HG03378 (cell line): ENCODE data around the gene DENND1A.
"Not testable (repeated sequence)": the region's sequence is repeated elsewhere in the genome, so short reads cannot be mapped to it uniquely, and the experiment has no call there.

ENCODE experiments used
- ATAC-seq: cut with Tn5 transposase; IDR thresholded peaks from one replicate; pipeline ENCODE4 v1.9.1; 2021; ENCODE audit warnings: mild to moderate bottlenecking, moderate library complexity; ENCODE audit not compliant: unreplicated experiment

DENND1A gene

GRCh38 chr9:123450098-123450770 is 479.7 kb downstream of the DENND1A start:
- ATAC-seq, result no peak

- no peak for ATAC-seq
Measured at GRCh38 chr9:123447934-123448646, 481.8 kb downstream of the DENND1A start.

DNA sequence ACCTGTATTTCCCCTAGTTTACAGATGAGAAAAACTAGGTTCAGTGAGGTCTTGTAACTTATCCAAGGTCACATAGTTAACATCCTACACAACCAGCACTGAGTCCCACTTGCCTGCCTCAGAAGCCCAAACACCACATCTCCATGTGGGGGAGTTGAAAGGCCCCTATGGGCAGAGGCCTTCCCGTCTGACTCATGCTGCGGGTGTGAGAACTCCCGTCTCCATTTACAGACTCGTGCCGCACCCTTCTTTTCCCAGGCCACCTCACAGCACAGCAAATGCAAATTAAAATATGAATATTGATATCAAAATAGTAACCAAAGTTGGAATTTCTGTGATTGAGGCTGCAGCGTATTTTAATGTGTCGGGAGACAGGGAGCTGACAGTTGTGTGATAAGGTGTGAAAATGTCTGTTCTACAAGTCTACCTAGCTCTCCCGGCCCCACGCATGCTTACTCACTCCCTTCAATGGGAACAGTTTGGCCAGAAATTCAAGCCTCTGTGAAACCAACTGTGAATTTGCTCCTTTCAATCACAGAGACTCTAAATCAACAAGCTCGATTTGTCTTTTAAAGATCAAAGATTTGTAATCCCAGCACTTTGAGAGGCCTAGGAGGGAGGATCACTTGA is 483.8 kb downstream of the DENND1A start:
- ATAC-seq, result no peak

DNA sequence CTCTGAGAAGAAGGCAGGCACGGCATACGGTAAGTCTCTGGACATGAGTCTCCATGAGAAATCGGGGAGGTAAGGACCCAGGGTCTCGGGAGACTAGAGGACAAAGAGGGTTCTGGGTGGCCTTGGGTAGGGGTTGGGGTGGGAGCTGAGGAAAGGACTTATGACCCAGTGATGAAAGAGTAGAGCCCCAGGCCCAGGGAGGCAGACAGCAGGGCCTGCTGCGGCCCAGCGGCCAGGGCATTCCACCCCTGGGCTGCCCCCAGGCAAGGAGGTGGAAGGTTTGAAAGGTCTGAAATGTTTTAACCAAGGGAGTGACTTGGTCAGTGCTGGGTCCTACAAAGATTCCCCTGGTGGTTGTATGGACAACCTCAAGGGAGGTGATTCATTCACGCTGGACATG is 484.8 kb downstream of the DENND1A start:
- ATAC-seq, result no peak

GRCh38 chr9:123441769-123442168 is 488.2 kb downstream of the DENND1A start:
- no peak for ATAC-seq

DNA sequence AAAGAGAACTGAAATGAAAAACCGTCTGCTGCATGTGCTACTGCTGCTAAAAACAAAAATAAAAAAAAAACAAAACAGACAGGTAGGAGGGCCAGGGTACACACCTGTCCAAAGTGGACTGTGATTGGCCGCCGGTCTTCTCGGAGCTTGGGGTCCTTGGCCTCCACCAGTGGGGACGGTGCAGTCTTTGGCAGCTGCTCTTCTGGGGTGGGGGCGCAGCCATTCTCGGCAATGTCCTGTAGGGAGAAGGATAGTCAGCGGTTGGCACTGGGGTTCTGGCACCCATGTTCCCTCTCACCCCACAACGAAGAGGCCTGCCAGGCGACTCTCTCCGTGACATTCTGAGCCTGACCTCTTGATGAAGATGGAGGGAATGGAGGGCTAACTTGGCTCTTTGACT is 489.7 kb downstream of the DENND1A start:
- no peak for ATAC-seq

GRCh38 chr9:123438821-123439220 is 491.1 kb downstream of the DENND1A start:
- ATAC-seq, result no peak

DNA sequence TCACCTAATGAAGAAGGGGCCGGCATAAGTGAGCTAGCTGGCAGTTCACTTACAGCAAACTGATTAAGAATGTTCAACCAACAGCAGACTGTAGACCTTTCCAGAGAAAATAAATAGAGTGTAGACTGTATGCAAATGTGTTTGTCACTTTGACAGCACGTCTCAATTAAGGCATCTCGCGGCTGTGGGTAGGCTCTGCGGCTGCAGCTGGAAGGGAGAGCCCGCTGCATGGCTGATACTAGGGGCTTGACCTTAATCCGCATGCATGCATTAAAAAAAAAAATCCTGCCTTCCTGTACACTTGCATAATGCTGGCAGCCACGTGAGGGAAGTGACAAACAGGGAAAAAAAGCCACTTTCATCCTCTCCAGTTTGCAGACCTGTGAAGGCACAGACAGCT is 491.6 kb downstream of the DENND1A start:
- no peak for ATAC-seq

- ATAC-seq, result no peak
Measured at GRCh38 chr9:123437201-123437600, 492.7 kb downstream of the DENND1A start.

GRCh38 chr9:123435471-123435870 is 494.5 kb downstream of the DENND1A start:
- ATAC-seq, result no peak

GRCh38 chr9:123434619-123435240 is 495.2 kb downstream of the DENND1A start:
- ATAC-seq, result no peak

DNA sequence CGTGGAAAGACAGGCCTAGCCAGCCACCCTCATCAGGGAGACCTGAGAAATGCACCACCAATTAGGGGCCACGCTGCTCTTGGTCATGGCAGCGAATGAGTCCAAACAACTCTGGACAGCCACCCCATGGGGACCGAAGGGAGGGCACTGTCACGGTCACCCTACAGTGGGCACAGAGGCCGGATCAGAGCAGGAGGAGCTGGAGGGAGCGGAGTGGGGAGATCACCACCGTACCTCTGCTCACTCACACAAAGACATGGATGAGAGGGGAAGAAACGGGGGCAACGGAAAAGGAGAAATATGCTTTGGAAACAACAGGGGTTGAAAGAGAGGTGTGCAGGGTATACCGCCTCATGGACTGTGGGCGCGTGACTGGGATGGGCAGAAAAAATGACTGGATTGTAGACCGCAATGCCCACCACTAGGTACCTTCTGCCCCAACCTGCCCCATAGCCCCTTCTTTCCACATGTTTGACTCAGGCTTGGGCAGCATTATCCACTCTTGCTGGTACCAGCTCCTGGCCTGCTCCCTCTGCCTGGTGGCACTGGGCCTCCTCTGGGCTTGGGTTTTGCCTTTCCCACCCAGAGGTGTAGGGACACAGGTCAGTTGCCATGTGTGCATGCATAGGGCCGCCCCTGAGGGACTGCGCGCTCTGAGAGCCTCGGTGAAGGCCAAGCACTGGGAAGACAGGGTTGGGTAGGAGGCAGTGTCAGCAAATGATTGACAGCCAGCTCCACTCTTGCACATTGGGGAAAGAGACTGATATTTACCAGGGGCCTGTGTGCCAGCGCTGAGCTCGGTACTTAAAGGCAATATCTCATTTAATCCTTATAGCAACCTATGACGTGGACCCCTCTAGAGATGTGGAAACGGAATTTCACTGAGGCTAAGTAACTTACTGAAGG is 497.3 kb downstream of the DENND1A start:
- ATAC-seq, result no peak

DNA sequence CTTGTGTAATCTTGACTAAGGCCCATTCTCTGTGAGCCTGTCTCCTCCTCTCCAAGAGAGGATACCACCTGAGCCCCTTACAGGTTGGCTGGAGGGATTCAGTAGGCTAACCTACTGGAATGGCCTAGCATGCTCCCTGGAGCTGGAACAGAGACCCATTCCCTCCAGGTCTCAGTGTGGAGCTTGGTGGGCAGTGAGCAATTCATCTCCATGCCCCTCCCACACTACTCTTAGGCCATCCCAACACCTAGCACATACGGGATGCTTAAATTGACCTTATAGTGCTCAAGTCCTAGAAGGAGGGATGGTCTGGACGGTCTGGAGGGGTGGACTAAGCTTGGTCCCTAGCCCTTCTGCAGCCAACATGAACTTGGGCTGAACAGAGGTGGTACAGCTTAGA is 498.3 kb downstream of the DENND1A start:
- no peak for ATAC-seq

- not testable (repeated sequence) for ATAC-seq
Measured at GRCh38 chr9:123428450-123428849, 501.5 kb downstream of the DENND1A start.

GRCh38 chr9:123426406-123426805 is 503.5 kb downstream of the DENND1A start:
- ATAC-seq, result peak; percentile 72

GRCh38 chr9:123425836-123426365 is 504.0 kb downstream of the DENND1A start:
- no peak for ATAC-seq

- no peak for ATAC-seq
Measured at GRCh38 chr9:123425261-123425821, 504.6 kb downstream of the DENND1A start.

- no peak for ATAC-seq
Measured at GRCh38 chr9:123424552-123425225, 505.2 kb downstream of the DENND1A start.

- ATAC-seq, result no peak
Measured at GRCh38 chr9:123424131-123424530, 505.8 kb downstream of the DENND1A start.

- no peak for ATAC-seq
Measured at GRCh38 chr9:123423311-123423640, 506.6 kb downstream of the DENND1A start.
